ENCODE measurements around the gene LHX4. TPM values are rescaled to one million over a fixed set of nuclear protein-coding genes. Genes with fewer than 3 reads are reported as not detected.

Gene LHX4
- total RNA-seq, 2 donors from 2014 or later = not detected

DNA sequence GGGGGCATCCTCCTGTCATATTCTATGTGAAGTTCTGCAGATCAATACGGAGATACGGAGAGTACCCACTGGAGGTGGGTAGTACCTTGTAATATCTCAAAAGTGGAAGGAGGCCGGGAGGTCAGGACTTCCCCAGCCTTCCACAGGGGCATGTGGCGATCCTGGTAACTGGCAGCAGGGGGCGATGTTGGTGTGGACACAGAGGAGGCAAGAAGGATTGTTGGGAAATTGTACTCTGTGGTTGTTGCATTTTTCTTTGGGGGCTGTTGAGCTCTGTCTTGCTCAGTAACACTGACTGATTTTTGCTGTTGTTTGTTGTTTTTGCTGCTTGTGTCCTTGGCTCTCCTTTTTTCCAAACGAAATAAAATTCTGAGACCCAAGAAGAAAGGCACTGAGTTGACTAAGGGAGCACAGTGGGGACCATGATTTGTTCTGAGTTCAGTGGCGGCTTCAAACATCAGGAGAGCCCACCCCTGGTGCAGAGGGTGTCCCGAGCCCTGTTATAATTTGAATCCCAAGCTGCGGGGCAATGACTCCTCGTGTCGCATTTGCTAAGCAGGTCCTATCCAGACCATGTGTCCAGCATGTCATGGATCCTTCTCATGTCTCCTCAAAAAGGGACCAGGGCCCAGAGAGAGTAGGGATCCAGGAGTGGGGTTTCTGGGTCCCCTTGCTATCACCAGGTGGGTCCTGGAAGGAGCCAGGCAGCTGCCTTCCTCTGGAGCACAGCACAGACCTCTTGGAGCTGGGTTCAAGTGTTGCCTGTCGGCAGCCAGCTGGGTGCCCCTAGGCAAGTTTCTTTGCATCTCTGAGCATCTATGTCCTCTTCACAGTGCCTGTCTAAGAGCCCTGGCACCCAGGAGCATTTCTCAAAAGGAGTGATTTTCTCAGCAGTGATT, 22.8 kb downstream of the LHX4 start:
- Histone ChIP-seq H3K4me3 (no peak overlapping the region), H3K36me3 (no peaks in the 10 kb centered on the region), H3K27ac (no peak overlapping the region), H3K9me3 (no peaks in the 10 kb centered on the region), H3K27me3 (replicated peaks; ENCODE audit: insufficient read depth) (no peaks in the 10 kb centered on the region), H3K4me1 (ENCODE audit: control insufficient read depth in 1 of 2, low read depth in 2 of 2) (no peaks in the 10 kb centered on the region)
- DNase-seq (ENCODE audit: low spot score) = no peak
- ATAC-seq (ENCODE audit: insufficient number of reproducible peaks, low FRiP score, low read depth) = no peak
- peak; percentile 56 for TF ChIP-seq CTCF (IDR thresholded peaks at IDR 0.05)

GRCh38 chr1:180253585-180254495, 23.8 kb downstream of the LHX4 start:
- Histone ChIP-seq H3K27me3 (replicated peaks; ENCODE audit: insufficient read depth) (no peaks in the 10 kb centered on the region), H3K9me3 (no peaks in the 10 kb centered on the region), H3K36me3 (no peaks in the 10 kb centered on the region), H3K27ac (no peak overlapping the region), H3K4me3 (no peak overlapping the region), H3K4me1 (ENCODE audit: control insufficient read depth in 1 of 2, low read depth in 2 of 2) (no peaks in the 10 kb centered on the region)
- no peak for TF ChIP-seq CTCF (IDR thresholded peaks at IDR 0.05)
- DNase-seq (ENCODE audit: low spot score) = no peak
- ATAC-seq (ENCODE audit: insufficient number of reproducible peaks, low FRiP score, low read depth) = no peak

- Histone ChIP-seq H3K27ac (no peak overlapping the region), H3K27me3 (replicated peaks; ENCODE audit: insufficient read depth) (no peaks in the 10 kb centered on the region), H3K4me3 (no peak overlapping the region), H3K9me3 (no peaks in the 10 kb centered on the region), H3K4me1 (ENCODE audit: control insufficient read depth in 1 of 2, low read depth in 2 of 2) (no peaks in the 10 kb centered on the region), H3K36me3 (no peaks in the 10 kb centered on the region)
- ATAC-seq (ENCODE audit: insufficient number of reproducible peaks, low FRiP score, low read depth) (no peak), DNase-seq (ENCODE audit: low spot score) (no peak)
- no peak for TF ChIP-seq CTCF (IDR thresholded peaks at IDR 0.05)
These were observed 24.4 kb downstream of the LHX4 start for GRCh38 chr1:180254496-180254819.

- ATAC-seq (ENCODE audit: insufficient number of reproducible peaks, low FRiP score, low read depth) = no peak
- H3K36me3 ChIP-seq = no peaks in the 10 kb centered on the region
These were observed 24.8 kb downstream of the LHX4 start for GRCh38 chr1:180254854-180255253.

More at GRCh38 chr1:180254854-180255253, 24.8 kb downstream of the LHX4 start:
- no peaks in the 10 kb centered on the region for H3K9me3 ChIP-seq
- H3K4me3 ChIP-seq = no peak overlapping the region
- no peak overlapping the region for H3K27ac ChIP-seq
- no peaks in the 10 kb centered on the region for H3K27me3 ChIP-seq (replicated peaks; ENCODE audit: insufficient read depth)
- TF ChIP-seq CTCF (IDR thresholded peaks at IDR 0.05) = no peak
- H3K4me1 ChIP-seq (ENCODE audit: control insufficient read depth in 1 of 2, low read depth in 2 of 2) = no peaks in the 10 kb centered on the region
- no peak for DNase-seq (ENCODE audit: low spot score)
